Bone marrow (tissue), 2 donors: ENCODE data around the gene PTCH1.

Source experiments
- DNase-seq, 2 donors: peaks; one replicate each; lab custom pipeline; 2025; lab: John Stamatoyannopoulos, UW

The PTCH1 gene

DNA sequence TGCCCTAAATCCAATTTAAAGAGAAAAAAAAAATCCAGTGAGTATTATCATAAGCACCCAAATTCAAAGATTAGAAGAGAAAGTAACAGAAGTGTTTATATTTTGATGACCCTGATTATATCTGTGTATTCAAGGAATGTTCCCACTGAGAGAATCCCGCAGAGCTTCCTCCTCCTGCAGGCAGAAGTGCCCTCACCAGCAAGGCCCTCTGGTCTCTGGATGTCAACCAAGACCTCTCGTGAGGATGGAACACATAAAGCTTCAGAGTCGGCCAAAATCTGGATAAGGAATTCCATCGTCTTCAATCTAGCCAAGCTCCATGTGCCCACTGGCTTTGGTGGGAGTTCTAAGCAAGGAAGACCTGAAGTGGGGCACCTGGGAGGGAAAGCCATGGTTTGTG, 18.1 kb downstream of the PTCH1 start:
- DNase-seq = no peak

DNA sequence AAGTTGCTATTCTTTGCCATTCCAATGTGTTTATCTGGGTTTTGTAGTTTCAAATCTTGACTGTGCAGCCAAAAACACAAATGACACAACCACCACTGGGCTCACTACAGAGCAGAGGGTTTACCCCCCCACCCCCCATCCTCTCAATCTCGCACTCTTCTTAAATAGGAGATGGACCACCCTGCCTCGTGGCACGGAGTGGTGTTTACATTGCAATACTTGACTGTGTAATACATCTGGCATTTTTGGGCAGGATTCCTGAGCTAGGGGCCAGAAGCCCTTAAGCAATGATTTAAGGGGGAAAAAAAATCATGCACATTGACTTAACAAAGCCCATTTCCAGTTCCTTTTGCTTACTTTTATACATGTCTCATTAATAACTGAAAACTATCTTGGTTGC, 19.0 kb downstream of the PTCH1 start:
- DNase-seq = no peak

DNA sequence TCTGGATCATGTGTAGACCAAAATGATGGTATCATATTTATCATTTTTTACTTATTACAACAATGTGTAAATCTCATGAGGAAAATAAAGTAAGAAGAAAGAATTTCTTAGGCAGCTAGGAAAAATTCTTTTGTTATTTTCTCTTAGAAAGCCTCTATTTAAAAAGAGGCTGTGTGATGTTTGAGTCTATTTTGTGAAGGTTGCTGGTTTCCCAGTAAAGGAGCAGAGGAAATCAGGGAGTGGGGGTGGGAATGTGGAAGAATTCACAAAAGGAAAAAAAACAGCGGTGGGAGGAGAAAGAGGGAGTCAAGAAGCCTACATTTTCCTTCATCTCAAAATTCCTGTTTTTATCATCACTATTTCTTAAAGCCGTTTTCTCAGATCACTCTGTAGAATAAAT, 20.1 kb downstream of the PTCH1 start:
- no peak for DNase-seq

- DNase-seq = no peak
Measured at GRCh38 chr9:95495961-95496360, 20.8 kb downstream of the PTCH1 start.

- no peak for DNase-seq
Measured at GRCh38 chr9:95495529-95495928, 21.2 kb downstream of the PTCH1 start.

DNA sequence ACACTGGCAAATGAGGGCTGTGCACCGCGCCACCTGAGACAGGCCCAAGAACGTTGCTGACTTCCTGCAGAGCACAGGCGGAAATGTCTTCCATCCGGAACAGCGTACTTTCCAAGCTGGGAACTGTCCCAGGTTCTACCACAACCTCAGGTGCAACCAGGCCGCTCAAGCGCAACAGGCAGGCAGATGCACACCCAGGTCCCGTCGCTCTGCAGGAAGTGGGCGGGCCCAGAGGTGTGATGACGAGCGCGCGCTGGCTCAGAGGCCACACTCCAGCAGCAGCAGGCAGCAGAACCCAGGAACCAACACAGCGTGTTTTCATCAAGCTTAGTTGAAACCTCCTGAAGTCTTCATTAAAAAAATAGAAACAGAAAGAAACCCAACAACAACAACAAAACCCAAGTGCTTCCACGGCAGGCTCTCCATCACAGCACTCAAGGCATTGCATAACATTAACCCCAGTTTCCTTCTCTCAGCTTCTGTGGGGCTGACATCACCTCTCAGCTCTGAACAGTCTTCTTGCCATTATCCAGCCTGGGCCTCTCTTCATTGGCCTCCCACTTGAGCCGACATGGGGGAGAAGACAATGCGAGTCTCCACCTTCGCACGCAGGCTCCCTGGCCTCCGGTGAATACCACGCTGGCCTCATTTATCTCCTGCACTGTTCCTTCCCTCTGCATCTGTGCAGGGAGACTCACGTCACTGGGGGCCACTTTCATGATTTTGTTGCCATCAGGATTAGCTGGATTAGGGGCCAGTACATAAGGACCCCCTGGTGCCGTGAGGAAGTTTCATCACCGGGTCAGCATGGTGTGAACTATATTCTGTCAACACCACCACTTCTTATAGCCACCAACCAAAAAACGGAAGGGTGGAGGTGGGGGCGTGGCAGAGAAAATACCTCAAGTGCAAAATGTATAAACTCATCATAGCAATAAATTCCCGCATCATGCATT, 22.1 kb downstream of the PTCH1 start:
- no peak for DNase-seq

DNA sequence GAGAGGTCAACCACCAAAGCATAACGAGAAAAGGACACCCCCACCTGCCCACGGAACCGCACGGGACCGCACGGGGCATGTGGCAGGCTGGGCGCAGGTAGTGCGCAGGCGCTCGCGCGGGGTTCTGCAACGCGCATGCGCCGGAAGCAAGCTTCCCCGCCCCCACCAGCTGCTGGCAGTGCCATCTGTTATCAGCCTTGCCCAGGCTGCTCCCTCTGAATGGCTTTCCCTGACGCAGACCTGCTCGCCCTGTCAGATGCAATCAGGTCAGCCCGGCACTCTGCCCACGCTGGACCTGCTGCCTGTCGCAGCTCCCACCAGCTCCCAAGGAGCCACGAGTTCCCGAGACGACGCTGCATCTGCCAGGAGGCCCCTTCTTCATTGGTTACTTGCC, 22.8 kb downstream of the PTCH1 start:
- DNase-seq = no peak

- DNase-seq = no peak
Measured at GRCh38 chr9:95493402-95493801, 23.4 kb downstream of the PTCH1 start.

DNA sequence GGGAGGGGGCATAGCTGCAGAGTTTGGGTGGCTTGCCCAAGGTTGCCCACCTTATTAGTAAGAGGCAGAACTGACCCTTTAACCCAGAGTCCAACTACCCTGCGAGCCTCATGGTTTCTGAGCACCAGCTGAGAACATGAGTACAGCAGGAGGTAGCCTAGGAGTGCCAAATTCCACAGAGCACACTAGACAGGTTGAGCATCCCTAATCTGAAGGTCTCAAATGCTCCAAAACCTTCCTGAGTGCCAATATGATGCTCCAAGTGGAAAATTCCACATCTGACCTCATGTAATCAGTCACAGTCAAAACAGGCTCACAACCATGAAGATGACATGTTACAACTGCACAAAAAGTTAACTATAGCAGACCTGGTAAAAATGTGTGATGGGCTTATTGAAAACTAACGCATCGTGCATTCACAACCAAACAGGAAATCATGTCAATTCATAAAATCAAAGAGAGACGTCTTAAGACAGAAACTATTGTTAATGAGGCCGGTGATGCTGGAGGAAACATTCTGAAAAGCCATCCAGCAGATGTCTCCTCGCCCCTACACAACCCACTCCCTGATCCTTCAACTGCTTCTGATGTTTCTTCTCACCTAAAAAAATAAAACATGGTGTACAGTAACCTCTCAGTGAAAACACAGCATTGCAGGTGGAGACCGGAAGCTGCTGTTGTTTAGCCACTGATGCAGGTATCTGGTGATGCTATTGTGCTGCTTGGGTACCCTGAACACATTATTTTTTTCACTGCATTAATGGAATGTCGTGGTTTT, 25.0 kb downstream of the PTCH1 start:
- no peak for DNase-seq

- DNase-seq = no peak
Measured at GRCh38 chr9:95488954-95489353, 27.8 kb downstream of the PTCH1 start.

DNA sequence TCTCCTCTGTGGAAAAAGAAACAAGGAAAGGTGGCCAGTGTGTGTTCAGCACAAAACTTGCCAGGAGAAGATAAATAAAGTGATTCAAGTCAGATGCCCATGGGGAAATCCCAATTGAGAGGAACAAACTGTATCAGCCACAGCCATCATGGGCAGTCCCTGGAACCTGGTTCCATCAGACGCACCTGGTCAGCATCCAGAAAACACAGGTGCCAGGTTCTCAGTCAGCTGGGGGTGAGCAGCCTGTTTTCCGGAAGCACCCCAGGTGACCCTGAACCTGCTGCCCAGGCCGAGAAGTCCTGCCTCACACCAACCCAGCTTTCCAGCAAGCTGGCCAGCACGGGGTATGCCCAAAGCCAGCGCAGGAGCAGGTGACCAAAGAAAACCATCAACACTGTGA, 30.5 kb downstream of the PTCH1 start:
- DNase-seq = no peak

DNA sequence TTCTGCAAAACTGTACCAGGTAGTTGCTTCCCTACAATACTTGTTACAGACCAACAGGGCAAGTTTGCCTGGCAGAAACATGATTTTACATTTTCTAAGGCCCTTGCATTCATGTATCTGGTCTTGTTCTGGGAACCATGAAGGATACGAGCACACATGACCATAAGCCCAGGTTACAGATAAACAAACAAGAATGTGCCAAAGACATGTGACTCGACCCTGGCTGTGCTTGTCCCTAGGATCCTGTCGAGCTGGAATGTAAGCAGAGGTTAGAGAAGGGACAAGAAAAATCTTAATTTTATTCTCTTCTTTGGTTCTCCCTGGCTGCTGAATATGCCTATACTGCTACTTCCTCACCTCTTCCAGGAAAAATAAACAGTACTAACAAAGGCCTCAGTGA, 32.5 kb downstream of the PTCH1 start:
- DNase-seq = no peak

- no peak for DNase-seq
Measured at GRCh38 chr9:95483431-95483830, 33.3 kb downstream of the PTCH1 start.

DNA sequence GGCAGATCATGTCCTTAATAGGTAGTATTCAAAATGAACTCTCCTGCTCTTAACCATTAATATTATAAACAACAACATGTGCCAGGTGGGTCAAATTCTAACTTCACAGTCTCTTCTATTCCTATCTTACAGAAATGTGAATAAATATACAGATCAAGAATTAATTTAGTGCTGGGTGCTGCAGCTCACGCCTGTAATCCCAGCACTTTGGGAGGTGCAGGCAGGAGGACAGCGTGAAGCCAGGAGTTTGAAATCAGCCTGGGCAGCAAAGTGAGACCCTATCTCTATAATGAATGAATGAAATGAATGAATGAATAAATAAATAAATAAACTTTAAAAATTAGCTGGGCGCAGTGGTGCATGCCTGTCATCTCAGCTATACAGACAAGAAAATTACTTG, 34.1 kb downstream of the PTCH1 start:
- no peak for DNase-seq

DNA sequence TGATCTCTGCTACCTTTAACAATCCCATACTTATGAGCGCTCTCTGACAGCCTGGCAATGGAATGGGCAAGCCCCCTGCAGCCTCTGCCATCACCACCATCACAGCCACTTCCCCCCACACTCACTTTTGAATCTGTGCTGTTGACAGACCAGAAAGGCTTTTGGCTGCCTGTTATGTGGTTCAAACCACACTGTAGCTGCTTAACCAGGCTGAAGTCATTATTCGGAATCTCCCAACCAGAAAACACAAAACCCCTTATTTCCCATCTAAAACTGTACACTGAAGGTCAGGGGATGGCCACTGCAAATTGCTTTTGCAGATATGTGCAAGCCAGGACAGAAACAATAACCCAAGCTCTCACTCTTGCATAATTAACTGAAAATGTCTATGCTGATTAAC, 35.8 kb downstream of the PTCH1 start:
- DNase-seq = no peak

DNA sequence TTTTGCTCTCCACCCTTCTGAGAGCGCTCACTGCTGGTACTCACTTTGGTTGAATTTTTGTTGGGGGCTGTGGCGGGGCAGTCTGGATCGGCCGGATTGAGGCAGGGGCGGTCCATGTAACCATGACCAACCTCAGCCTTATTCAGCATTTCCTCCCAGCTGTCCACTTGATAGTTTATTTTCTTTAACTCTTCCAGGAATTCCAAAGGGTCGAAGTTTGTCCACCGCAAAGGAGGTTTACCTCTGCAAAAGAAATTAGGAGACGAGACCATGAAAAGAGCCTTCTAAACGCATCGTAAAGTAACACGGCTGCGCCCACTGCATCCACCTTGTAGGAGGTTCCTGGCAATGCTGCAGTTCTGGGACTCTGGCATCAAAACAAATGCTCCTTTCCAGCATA, 36.4 kb downstream of the PTCH1 start:
- DNase-seq = no peak

- no peak for DNase-seq
Measured at GRCh38 chr9:95479330-95479729, 37.4 kb downstream of the PTCH1 start.

DNA sequence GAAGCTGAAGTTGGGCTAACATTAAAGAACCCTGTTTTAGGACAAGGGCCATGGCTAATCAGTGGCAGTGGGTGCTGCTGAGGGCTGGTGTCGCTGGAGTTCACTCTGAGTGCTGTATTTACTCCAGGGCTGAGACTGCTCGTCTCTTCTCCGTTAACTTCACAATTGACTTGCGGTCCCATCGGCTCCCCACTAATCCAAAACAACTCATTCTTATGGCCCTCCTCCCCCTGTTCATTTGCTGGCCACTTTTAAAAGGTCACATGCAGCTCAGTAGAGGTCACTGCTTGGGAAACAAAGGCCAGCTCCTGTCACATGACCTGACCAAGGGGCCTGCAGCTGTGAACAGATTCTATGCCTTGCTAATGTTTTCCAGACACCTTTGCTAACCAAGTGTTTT, 38.4 kb downstream of the PTCH1 start:
- DNase-seq = no peak

DNA sequence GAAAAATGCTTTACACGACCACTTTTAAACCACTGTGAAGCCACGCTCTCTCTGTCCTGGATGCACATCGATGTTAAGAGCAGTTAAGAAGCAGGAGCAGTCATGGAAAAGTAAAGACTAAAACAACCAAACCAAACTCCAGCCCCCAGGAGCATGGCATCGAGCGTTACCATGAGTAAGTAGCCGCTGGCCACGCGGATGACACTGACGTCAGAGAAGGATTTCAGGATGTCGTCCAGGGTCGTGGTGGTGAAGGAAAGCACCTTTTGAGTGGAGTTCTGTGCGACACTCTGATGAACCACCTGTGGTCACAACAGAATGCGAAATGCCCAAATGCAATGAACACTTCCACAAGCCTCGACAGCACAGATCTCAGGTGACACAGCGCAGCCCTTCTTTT, 38.9 kb downstream of the PTCH1 start:
- DNase-seq = no peak

DNA sequence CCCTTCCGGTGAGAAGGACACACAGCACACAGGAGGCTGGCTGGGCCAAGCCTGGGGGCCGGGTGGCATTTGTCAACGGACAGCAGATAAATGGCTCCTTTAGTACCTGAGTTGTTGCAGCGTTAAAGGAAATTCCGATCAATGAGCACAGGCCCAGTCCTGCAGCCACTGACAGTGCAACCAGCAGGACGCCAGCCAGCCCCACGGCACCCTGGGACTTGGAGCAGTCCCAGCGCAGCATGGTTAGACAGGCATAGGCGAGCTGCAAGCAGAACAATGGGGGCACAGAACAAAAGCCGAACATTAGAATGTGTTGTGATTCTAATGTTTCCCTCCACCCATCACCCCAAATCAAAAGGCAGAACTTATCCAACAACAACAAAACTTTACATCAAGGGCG, 39.3 kb downstream of the PTCH1 start:
- no peak for DNase-seq

DNA sequence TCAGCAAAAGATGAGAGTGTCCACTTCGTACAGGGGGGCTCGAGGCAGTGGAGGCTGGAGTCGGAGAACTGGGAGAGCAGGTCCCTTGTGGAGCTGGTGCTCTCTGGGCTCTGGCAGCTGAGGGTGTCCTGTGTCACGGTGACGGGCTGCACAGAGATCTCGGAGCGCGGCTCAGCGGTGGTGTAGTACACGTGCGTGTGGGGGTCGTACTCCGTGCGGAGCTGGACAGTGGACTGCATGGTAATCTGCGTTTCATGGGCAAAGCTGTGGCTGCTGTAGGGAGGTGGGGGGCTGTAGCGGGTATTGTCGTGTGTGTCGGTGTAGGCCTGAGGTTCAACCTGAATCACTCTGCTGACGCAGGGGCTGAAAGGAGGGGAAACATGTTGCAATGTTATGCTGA, 48.0 kb downstream of the PTCH1 start:
- DNase-seq = no peak

DNA sequence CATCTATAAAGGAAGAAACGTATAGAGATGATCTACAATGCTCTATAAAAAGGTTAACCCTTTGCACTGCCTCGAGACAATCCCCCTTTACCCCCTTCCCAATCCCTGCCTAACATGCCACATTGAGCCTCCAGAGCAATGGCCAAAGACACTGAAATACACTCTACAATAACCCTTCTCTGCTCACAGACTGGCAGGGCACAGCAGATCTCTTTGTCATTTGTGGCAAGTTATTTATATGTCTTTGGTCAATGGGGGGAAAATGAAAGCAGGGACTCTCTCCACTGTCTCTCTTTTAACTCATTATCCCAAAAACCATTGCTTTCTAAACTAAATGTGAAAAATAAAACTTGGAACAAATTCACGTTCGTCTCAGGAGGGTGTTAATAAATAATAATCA, 51.7 kb downstream of the PTCH1 start:
- no peak for DNase-seq
